ENCODE measurements around the gene CPB2.

CPB2 gene

DNA sequence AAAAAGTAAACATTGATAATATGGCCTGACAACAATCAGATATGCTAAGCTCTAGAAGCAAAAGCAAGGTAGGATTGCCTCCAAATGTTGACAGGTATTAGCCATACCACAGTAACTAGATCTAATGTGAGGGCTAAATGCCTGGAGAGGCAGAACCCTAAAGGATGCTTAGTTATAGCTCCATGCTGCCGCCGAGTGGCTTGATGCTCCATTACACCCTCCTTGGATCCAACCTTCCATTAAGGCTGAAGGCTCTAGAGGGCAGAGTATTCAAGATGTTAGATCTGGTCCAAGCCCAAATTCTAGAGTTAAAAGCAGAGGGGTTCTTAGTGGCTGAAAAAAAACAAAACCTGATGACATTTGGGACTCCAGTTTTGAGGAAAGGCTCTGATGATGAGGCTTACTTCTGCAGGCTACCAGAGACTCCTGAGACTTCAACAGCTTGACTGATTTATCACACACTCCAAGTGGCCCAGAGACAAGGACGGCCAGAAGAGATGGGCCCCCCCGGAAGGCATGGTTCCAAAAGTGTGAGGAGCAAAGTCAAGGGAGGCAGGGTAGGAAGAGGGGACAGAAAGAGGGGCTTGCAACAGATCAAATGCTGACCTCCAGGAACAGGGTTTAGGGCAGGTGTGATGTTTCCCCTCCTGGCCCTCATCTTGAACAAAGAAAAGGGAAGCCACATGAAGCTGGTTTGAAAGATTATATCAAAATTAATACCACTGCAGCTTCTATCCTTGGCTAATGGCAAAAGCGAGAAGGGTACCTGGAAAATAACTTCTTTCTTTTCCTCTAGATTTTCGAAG is 21.9 kb upstream of the CPB2 start:
- peak; percentile 61 for DNase-seq

DNA sequence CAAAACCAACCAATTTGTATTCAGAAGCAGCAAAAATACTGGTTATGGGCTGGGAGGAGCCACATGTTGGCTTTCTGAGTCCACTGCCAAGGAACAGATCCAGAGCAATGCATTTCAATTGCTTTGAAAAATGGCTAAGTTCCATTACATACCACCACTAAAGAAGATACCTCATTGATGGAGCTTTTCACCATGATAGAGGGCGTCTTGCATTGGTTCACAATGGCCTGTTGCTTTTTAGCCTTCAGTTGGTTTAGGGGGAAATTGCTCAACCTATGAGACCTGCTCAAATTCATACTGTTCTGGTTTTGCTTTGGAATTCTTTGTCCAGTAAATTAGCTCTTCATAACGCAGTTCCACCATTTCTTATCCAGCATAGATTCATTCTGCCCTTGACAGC is 21.2 kb upstream of the CPB2 start:
- no peak for DNase-seq

DNA sequence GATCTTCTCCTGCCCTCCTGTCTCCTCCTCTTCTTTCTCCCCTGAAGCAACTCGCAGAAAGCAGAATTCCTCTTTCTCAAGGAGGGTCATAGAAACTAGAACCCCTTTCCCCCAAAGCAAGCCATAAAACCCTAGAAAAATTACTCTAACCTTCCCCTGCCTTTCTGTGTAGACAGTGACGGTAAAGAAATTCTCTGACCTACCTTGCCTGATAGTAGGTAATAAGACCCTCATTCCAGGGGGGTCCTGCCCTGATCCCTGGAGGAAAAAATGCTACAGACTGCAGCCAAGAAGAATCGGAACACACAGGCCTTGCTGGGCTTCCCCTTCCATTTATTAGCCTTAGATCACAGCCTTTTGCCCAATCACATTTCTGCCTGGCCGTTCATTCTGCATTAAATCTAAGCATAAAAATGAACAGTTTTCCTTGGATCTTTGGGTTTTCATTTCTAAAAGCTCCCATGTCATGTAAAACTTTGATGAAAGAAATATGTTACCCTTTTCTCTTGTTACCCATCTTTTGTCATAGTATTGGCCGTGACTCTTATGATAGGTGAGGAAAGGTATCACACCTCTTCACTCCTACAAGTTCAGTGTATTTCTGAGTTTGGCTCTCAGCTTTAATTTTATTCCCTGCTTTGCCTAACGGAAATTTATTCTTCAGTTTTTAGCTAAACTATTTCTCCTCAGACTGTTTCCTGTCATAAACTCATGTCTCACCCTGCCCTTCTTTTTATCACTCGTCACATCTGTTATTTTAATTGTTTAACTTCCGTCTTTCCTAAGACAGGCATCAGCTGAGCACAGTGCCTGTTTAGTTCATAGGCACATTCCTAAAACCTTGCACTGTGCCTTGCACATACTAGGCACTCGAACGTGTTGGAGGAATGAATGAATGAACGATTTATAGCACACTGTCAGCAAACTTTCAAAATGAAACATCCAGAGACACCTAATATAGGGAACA is 20.4 kb upstream of the CPB2 start:
- DNase-seq: no peak

DNA sequence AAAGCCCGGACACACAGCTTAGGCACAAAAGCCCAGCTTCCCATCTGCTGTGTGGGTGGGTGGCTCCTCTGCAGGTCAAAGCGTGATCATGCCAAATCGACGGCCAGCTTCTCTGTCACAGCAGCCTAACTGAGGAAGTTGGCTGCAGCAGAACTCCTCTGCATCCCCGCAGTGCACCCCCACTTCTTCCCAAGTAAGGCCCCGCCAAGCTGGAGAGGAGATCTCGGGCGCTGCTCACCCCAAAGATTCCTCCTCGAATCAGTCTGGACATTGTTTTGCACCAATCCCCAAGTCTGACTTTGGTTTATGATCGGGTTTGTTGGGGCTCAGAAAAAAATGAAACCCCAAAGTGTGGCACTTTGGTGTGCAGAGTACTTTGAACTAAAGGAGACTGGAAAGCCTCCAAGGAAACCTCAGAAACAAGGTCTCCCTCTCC is 19.7 kb upstream of the CPB2 start:
- no peak for DNase-seq

DNA sequence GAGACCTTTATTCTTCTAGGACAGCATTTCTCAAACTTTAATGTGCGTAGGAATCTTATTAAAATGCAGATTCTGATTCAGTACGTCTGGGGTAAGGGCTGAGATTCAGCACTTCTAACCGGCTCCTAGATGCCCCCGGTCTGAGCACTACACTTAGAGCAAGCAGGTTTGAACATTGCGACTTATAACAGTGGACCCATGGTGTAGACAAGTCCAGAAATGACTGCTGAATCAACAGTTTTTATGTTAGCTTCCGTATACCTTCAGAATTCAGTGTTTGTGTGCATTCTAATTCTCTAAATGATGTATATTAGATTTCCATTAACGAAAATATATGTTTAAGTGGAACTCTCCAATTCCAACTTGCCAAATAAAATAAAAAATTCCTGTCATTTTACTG is 17.5 kb upstream of the CPB2 start:
- no peak for DNase-seq

DNA sequence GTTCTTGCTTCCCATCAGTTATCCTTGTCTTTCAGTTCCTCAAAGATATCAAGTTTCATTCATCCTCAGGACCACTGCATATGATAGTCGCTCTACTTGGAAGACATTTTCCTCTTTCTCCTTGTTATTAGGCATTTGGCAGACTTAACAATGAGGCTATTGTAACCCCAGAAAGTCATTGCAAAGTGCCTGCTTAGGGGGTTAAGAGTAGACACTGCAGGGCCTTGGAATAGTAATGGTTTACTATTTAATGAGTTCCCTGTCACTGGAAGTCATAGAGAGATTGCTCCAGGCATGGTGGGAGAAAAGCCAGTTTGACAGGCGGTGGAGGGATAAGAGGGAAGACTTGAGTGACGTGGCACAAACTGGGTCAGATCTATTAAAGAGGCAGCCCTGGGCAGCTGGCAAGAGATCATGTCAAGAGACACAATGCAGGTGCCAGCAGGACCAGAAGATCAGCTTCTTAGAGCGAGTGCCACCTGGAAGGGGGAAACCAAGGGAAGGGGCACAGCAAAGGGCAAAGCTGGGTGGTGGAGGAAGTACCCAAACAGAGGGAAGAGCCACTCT is 16.8 kb upstream of the CPB2 start:
- no peak for DNase-seq

DNA sequence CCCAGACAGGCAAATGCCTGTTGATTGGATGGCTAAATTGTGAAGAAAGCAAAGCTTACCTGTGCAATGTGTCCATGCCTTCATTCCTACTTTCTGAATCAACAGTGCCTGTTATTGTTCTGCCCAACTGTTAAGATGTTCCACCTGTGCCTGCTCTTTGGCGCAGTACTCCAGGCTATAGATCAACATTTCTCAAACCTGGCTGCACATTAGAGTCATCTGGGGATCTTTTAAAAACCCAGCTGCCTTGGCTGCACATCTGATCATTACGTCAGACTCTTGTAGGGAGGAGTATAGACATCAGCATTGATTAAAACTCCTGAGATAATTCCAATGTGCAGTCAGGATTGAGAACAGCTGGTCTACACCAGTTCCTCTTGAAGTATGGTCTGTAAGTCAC is 16.2 kb upstream of the CPB2 start:
- no peak for DNase-seq

DNA sequence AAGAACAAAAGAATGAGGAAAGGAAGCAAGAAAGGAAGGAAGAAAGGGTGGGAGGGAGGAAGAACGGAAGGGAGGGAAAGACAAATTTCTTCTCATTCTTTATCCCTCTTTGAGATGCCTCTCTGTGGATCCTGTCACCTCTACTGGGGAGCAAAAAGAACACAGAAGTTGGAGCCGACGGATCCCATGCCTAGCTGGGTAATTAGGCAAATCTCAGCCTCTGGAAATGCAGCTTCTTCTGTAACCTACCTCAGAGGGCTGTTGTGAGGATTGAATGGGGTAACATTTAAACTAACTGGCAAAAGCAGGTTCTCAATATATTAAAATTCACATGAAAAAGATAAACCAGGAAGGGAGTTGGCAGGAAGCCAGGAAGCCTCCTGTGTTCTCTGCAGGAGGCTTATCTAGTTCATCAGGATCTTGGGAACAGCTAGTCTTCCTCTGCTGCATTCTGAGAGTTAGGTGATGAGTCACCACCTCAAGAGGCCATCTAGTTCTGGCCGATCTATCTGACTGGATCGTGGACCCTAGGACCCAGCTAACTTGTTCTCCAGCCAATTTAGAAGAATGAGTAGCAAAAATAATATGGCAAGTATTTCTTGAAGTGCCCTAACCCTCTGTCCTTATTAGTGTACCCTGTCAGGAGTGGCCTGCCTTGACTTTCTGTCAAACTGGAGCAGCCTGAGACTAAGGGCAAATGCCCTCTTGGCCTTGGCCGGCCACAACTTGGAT is 15.2 kb upstream of the CPB2 start:
- no peak for DNase-seq

DNA sequence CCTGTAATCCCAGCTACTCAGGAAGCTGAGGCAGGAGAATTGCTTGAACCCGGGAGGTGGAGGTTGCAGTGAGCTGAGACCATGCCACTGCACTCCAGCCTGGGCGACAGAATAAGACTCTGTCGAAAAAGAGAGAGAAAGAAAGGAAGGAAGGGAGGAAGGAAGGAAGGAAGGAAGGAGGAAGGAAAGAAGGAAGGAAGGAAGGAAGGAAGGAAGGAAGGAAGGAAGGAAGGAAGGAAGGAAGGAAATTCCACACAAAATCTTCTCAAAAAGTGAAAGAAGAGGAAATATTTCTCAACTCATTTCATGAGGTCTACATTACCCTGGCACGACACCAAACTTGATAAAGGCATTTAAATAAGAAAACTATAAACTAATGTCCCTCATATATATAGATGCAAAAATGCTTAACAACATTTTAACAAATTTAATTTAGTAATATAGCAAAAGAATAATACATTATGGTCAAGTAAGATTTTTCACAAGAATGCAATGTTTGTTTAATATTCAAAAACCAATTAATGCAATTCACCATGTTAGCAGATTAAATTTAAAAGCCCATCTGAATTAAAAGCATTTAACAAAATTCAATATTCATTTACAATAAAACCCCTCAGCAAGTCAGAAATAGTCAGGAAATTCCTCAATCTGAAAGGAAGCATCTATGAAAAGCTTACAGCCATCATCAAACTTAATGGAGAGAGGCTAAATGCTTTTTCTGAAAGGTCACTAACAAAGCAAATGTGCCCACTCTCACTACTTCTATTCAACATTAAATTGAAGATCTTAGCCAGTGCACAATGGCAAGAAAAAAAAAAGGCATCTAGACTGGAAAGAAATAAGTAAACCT is 12.0 kb upstream of the CPB2 start:
- no peak for DNase-seq

DNA sequence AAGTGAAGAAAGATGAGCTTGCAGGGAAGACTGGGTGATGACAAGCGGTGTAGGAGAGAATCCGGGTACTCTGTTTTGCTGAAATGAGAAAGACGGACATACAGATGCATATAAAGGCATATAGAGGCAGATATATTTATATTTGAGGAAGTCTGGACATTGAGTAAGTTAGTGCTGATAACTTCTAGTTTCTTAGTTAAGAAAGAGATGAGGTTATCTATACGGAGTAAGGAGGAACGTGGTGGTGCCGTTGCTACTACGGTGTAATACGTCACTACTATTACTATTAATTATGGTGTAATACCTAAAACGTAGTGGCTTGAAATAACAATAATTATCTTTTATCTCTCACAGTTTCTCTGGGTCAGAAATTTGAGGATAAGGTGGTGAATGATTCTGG is 9.8 kb upstream of the CPB2 start:
- DNase-seq: no peak

DNA sequence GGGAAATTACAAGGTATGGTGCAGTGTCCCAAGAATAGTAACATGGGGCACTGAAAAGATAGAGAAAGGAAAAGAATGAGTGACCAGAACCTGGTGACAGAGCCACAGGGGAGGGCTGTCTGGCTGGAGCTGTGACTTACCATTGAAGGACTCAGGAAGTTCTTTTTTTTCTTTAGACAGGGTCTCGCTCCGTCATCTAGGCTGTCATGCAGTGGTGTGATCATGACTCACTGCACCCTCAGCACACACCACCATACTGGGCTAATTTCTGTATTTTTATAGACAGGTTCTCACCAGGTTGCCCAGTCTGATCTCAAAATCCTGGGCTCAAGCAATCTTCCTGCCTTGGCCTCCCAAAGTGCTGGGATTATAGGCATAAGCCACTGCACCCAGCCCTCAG is 8.8 kb upstream of the CPB2 start:
- no peak for DNase-seq

DNA sequence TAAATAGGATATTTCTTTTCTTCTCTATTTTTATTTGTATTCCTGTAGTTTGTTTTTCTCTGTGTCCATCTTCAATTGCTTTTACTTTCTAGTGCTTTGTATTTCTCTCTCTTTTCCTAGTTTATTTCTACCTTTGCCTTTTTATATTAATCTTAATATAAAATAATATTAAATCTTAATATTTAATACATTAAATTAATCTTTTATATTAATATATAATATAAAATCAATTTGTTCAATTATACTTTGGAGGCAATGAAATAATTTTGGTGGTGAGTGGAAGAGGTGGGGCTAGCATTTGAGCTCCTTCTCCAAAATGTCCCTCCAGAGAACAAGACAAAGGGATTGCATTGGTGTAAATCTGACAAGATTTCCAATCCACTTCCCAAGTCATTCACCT is 6.3 kb upstream of the CPB2 start:
- DNase-seq: no peak

DNA sequence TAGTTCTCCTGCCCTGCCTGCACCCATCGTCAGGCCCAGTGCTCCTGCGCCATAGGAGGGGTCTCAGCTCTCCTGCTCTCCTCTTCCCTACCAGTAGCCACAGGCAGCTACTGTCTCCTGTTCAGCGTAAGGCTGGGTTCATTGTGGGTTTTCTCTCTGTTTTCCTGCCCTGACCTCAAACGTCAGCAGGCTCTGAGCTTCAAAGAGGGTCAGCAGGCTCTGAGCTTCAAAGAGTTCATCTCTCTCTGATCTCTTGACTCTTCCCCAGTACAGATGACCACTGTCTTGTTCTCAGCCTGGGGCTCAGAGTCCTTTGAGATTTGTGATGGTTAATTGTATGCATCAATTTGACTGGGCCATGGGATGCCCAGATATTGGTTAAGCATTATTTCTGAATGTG is 4.6 kb upstream of the CPB2 start:
- DNase-seq: no peak

DNA sequence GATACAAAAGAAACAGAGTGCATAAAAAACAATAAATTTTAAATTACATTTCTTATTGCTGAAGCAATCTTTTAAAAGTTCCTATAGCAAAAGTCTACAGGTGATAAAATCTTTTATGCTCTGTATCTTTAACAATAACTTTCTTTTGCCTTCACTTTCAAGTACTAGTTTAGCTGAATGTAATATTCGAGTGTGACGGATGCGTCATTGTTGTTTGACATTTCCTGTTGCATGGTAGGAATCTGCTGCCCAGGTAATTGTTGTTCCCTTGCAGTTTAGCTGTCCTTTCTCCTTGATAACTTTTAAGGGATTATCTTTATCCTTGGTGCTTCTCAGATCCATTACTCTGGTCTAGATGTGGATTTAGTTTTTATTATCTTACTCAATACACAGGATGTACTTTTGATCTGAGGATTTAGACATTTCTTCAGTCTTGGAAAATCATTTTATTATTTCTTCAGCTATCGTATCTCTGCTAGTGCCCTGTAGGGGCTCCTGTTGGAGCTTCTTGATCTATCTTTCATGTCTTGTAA is 2.1 kb upstream of the CPB2 start:
- no peak for DNase-seq

DNA sequence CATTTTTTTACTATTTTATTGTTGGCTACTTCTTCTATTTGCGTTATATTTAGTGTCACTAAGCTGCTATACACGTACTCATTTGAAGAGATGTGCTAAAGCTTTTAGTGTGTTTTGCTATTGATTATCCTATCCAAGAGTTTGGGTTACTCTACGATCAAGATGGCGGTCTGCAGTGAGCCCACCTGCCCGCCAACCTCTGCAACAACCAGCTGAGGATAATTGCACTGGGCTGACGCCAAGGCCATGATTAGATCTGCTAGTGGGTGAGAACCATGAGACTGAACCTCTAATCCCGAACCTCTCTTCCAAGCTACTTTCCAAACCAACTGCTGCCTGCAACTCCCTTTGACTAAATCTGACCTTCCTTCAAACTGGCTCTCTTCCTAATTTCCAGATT is 1.8 kb downstream of the CPB2 start:
- DNase-seq: no peak

DNA sequence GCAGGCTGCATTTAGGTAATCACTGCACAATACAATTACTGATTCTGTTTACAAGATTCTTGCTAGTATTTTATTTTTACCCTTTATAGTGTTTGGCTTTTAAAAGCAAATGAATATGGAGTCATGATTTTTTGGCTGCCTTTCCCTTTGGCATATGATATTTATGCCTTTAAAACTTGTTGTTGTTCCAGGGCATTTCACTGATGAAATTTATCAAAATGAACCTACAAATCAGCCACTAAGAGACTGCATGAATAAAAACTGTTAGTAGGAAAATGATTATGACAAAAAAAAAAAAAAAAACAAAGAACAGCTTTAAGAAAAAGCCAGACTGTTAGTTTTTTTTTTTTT is 2.6 kb downstream of the CPB2 start:
- no peak for DNase-seq

DNA sequence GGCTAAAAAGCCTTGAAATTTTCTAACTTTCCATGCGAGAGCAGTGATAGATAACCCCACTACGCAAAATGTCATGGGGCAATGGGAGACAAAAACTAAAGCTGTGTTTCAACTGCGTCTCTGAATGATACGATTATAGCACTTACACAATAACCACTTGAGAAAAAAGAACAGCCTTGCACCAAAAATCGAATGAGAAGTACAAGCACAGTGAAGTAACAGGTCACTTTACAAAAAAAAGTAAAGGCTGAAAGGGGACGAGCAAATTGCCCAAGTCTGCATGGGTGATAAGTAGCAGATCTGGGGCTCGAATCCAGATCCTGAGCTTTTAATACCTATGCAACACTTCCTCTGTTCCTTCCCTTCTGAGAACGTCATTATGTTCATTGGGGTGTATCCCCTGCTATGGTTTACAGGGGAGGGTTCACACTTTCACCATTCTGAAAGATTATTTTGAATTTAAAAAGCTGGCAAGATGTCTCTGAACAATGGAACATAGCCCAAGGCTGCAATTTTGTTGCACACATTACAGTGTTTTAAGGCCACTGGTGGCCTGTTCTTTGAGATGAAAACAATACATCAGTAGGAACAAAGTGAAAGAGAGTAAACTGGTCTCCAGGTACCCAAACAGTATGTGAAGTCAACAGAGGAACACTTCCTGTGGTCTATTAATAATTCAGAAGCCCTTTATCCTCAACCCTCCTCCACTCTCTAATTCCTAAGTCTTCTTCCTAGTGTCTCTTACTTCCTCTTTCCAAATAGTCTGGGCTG is 3.2 kb downstream of the CPB2 start:
- DNase-seq: no peak

DNA sequence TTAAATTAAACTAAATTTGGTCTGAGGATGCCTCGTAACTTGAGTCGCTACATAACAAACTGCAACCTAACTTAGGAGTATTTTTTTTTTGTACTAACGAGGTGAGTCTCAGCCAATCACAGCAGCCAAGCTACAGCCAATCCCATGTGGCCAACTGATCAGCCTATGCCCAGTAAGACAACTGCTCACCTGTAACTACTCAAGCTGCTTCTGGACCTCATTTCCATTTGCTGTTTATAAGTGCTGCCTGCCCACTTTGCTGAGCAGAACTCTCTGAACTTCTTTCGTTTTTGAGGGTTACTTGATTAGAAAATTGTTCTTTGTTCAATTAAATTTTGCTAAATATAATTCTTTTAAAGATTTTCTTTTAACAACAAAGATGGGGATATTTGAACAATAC is 3.8 kb downstream of the CPB2 start:
- DNase-seq: no peak

DNA sequence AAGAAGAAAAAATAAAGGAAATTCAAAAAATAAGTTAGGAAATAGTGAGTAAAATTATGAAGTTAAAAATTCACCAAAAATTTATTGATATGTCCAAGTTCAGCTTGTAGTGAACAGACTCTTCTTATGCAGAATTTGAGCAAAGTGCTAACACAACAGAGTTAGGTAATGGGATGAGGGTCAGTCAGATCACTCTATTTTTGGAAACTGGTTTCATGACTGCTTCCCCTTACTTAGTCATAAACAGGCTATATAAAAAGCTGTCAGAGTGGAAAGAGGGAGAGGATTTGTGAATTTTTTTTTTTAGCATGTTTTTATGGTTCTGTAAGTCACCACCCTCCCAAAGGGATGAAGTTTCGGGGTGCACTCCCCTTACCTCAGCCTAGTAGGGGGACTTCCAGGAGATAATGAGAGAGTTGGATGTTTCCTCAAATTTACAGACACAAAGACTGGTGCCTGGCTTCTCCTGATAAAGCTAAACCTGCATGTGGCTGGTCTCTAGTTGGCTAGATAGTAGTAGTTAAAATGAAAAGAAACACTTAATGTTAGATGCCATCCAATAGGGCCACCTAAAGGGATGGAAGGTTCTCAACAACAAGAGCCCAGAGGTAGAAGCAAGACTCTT is 4.5 kb downstream of the CPB2 start:
- DNase-seq: no peak

DNA sequence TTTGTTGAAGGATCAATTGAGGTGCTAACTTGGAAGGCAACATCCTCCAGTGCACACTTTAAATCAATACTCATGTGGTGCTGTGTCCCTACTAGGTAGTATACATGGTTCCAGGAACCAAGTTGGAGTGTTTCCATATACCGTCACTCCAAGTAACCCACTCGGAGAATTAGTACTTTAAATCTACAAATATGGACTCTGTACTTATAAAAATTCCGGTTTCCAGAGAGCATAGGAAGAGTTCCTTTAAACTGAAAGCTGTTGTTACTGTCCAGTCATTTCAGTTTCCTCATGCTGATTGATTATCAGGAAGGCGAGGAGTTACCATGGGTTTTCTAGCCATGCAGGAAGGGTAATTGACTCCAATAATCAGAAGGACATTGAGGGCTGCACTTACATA is 7.2 kb downstream of the CPB2 start:
- DNase-seq: no peak

DNA sequence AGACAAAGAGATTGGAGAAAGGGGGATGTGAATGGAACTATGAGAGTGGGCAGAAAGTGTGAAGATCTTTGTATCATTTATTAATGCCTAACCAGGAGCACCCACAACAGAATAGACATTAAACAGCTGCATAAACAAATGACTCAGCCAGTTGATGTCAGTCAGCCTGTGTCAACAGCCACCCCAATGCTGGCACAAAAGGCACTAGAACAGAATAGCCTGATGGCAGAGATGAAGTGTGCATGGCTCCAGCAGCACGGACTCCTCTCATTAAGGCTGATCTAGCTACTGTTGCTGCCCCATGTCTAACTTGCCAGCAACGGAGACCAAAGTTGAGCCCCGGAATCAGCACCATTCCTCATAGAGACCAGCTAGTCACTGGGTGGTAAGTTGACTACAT is 7.8 kb downstream of the CPB2 start:
- no peak for DNase-seq

Measured in NCI-H2107 (cell line).